ENCODE results near the gene ABI3BP. TPM values are rescaled to one million over a fixed set of nuclear protein-coding genes. Genes with fewer than 3 reads are reported as not detected.

The ABI3BP gene
- total RNA-seq, 2 experiments from 2014 or later, result not detected

DNA sequence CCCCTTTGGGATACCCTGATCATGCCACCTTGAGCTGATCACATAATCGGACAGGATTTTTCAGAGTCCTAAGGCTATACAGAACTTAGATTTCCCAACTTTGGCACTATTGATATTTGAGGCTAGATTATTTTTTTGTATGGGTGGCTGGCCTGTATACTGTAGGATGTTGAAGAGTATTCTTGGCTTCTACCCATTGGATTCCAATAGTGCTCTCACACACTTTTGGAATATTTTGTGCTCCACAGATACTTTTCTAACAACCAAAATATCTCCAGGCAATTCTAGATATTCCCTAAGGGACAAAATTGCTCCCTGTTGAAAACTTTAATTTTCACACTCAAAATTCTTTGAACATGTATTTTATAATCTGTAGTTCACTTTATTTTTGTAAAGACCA lies 125.1 kb downstream of the ABI3BP start:
- intact Hi-C loops (cut with micrococcal nuclease), result no loop called here
- no peaks in the 10 kb centered on the region for H3K9me3 Mint-ChIP-seq
- H3K36me3 Mint-ChIP-seq (ENCODE audit: low read depth), result no peaks in the 10 kb centered on the region
- no peaks in the 10 kb centered on the region for H3K4me1 Mint-ChIP-seq (ENCODE audit: low read depth)
- ATAC-seq (no peak), DNase-seq (no peak)
- TF ChIP-seq, protein P1, sequence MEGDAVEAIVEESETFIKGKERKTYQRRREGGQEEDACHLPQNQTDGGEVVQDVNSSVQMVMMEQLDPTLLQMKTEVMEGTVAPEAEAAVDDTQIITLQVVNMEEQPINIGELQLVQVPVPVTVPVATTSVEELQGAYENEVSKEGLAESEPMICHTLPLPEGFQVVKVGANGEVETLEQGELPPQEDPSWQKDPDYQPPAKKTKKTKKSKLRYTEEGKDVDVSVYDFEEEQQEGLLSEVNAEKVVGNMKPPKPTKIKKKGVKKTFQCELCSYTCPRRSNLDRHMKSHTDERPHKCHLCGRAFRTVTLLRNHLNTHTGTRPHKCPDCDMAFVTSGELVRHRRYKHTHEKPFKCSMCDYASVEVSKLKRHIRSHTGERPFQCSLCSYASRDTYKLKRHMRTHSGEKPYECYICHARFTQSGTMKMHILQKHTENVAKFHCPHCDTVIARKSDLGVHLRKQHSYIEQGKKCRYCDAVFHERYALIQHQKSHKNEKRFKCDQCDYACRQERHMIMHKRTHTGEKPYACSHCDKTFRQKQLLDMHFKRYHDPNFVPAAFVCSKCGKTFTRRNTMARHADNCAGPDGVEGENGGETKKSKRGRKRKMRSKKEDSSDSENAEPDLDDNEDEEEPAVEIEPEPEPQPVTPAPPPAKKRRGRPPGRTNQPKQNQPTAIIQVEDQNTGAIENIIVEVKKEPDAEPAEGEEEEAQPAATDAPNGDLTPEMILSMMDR (IDR thresholded peaks at IDR 0.05), result no peak
- ChIA-PET CTCF (no interaction called here), POLR2A (no interaction called here)
- H3K27ac Mint-ChIP-seq, result no peak overlapping the region
- peaks cover 13% of the 10 kb centered on the region for H3K27me3 Mint-ChIP-seq
- H3K4me3 Mint-ChIP-seq, result no peak overlapping the region

DNA sequence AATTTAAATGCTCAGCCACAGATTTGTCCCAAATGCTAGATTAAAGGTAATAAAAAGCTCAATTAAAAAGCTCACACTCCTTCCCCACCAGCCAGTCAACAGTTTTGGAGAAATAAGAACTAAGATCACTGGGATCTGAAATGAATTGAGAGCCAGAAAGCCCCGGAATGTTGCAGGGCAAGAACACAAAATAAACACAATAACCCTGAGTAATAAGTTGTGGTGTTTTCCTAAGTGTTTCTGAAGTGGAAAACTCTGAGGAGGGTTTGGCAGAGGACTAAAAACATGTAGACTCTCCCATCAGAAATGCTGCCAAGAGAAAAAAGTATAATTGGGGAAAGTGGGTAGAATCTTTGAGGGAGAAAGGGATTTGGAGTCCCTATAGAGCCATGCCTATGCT lies 127.8 kb downstream of the ABI3BP start:
- POLR2A ChIA-PET, result no interaction called here
- no peak overlapping the region for H3K27ac Mint-ChIP-seq
- no peak for DNase-seq
- H3K4me1 Mint-ChIP-seq (ENCODE audit: low read depth), result no peaks in the 10 kb centered on the region
- TF ChIP-seq, protein P1 (IDR thresholded peaks at IDR 0.05), result no peak
- CTCF ChIA-PET, result no interaction called here
- no peak for ATAC-seq
- intact Hi-C loops (cut with micrococcal nuclease), result no loop called here
- H3K27me3 Mint-ChIP-seq, result peaks cover 11% of the 10 kb centered on the region
- no peaks in the 10 kb centered on the region for H3K9me3 Mint-ChIP-seq
- H3K4me3 Mint-ChIP-seq, result no peak overlapping the region
- H3K36me3 Mint-ChIP-seq (ENCODE audit: low read depth), result no peaks in the 10 kb centered on the region

DNA sequence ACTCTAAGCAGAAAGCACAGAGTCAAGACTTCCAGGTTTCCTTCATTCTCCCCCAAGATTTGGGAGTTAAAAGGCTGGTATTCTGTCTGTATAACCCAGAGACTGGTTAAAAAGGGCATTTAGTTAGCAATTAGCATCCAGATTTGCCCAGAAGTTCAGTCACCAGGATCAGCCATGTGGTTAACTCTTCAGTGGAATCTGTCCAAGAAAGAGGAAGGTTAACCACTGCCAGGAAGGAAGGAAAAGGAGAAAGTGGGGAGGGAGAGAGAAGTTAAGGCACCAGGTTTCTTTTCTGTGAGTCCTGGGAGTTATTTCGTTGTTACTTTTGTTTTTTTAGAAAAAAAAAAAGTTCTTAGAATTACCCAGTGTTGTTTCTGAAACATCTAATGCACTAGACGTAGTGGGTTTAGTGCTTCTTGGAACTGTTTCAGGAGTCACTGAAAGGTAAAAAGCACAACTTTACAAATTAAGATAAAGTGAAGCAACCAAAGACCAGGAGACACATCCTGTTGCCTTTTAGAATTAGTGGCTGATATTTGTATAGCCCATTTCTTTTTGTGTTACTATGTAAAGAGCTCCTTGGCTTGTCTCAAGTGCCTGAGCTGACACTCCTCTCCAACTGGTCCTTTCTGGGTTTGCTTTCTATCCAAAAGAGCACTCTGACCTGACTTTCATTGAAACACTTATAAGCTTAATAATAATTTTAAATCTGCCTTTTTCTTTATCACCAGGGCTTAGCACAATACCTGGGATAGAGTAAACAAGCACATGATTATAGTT lies 128.6 kb downstream of the ABI3BP start:
- no peak overlapping the region for H3K4me3 Mint-ChIP-seq
- H3K27ac Mint-ChIP-seq, result no peak overlapping the region
- intact Hi-C loops (cut with micrococcal nuclease), result no loop called here
- H3K4me1 Mint-ChIP-seq (ENCODE audit: low read depth), result no peaks in the 10 kb centered on the region
- H3K9me3 Mint-ChIP-seq, result no peaks in the 10 kb centered on the region
- ChIA-PET CTCF (no interaction called here), POLR2A (interaction anchor here (1.2 kb wide), 1 partner anchor 33 kb away, joined by 5 read pairs; no protein-coding TSS in a partner anchor)
- H3K27me3 Mint-ChIP-seq, result peaks cover 11% of the 10 kb centered on the region
- TF ChIP-seq, protein P1 (IDR thresholded peaks at IDR 0.05), result no peak
- H3K36me3 Mint-ChIP-seq (ENCODE audit: low read depth), result no peaks in the 10 kb centered on the region
- DNase-seq (no peak), ATAC-seq (no peak)

DNA sequence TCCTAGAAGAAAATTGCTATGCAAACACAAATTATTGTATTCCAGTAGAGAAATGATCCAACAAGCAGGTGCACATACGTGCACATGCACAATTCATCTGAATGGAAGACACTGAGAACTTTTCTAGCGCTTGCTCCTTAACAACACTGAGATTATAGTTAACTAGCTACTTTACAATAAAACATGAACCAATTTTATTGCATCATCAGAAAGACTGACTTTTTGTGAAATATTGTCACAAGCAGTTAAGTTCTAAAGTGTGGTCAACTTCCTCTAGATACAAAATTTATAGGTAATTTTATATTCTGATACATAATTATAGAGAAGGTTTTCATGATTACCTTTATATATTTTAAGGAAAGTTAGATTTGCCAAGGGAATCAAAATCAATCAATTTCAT lies 135.4 kb downstream of the ABI3BP start:
- CTCF ChIA-PET, result no interaction called here
- peaks cover 3% of the 10 kb centered on the region for H3K27me3 Mint-ChIP-seq
- peaks cover under 1% of the 10 kb centered on the region for H3K4me1 Mint-ChIP-seq (ENCODE audit: low read depth)
- TF ChIP-seq, protein P1 (IDR thresholded peaks at IDR 0.05), result no peak
- intact Hi-C loops (cut with micrococcal nuclease), result no loop called here
- H3K36me3 Mint-ChIP-seq (ENCODE audit: low read depth), result no peaks in the 10 kb centered on the region
- H3K27ac Mint-ChIP-seq, result no peak overlapping the region
- DNase-seq, result no peak
- POLR2A ChIA-PET, result no interaction called here
- ATAC-seq, result no peak
- H3K4me3 Mint-ChIP-seq, result no peak overlapping the region
- no peaks in the 10 kb centered on the region for H3K9me3 Mint-ChIP-seq

DNA sequence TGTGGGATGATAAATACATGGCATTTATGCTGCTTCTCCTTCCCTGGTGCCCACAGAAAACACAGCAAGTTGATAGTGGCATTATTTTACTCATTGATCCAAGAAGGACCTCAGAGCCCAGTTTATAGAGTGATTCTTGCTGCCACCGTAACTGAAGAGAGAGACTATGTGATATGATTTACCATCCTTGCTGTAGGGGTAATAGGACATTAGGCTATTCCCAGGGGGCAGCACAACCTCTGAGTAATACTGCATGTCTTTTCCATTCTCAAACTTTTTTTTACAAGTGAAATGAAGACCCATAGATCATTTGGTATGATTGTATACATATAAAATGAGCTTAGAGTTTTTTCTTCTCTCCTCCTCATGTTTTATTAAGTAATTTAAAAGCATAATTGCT lies 136.4 kb downstream of the ABI3BP start:
- ATAC-seq (no peak), DNase-seq (no peak)
- intact Hi-C loops (cut with micrococcal nuclease), result no loop called here
- H3K4me1 Mint-ChIP-seq (ENCODE audit: low read depth), result peaks cover 5% of the 10 kb centered on the region
- no peak overlapping the region for H3K27ac Mint-ChIP-seq
- CTCF ChIA-PET, result no interaction called here
- no peaks in the 10 kb centered on the region for H3K36me3 Mint-ChIP-seq (ENCODE audit: low read depth)
- no peak overlapping the region for H3K4me3 Mint-ChIP-seq
- POLR2A ChIA-PET, result no interaction called here
- H3K9me3 Mint-ChIP-seq, result no peaks in the 10 kb centered on the region
- H3K27me3 Mint-ChIP-seq, result peaks cover 3% of the 10 kb centered on the region
- TF ChIP-seq, protein P1 (IDR thresholded peaks at IDR 0.05), result no peak
